ENCODE data around the gene SMIM45.

Gene SMIM45

DNA sequence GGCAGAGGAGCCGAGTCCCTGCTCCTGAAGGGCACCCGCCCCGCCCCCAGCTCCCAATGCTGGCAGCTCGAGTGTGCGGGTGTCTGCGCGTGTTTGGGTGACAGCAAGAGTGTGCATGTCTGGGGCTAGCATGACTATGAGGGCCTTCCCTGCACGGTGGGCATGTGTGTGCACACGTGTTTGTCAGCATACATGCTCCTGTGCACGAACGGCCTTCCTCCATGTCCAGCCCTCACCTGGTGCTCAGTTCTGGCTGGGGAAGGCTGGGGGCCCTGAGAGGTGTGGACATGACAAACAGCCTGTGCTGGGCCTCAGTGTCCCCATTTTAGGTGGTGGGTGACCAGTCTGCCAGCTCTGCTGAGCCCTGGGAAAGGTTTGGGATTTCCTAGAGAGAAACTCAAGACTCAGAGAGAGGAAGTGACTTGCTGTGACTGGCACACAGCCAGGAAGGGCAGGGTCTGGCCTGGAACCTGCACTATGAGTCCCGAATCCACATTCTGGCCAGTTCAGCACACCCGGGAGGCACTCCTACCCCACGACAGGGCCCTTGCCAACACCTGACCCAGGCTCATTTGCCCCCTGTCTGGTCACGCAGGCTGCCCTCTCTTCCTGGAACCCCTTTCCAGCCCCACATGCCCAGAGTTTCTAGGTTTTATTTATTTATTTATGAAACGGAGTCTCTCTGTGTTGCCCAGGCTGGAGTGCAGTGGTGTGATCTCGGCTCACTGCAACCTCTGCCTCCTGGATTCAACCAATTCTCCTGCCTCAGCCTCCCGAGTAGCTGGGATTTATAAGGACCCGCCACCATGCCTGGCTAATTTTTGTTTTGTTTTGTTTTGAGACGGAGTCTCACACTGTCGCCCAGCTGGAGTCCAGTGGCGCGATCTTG is 33.8 kb upstream of the SMIM45 start:
- Histone ChIP-seq H3F3A (ENCODE audit: insufficient read depth, low read length, poor library complexity, severe bottlenecking) (no peaks in the 10 kb centered on the region), H3K36me3 (ENCODE audit: insufficient read depth, low read length) (no peaks in the 10 kb centered on the region), H3K9me3 (ENCODE audit: low read length) (no peaks in the 10 kb centered on the region), H3K9me2 (ENCODE audit: insufficient read depth, low read length) (no peaks in the 10 kb centered on the region), H4K20me1 (ENCODE audit: insufficient read depth) (no peaks in the 10 kb centered on the region), H2AFZ (ENCODE audit: low read depth, low read length) (no peak overlapping the region), H3K4me3 (ENCODE audit: low read length) (no peak overlapping the region), H3K79me2 (replicated peaks; ENCODE audit: insufficient read depth, low read length) (no peaks in the 10 kb centered on the region), H3K9ac (ENCODE audit: low read length) (no peak overlapping the region), H3K4me2 (ENCODE audit: low read length) (no peak overlapping the region), H3K27ac (ENCODE audit: low read length) (no peak overlapping the region), H3K27me3 (ENCODE audit: insufficient read depth, low read depth, low read length) (peaks cover 71% of the 10 kb centered on the region)
- TF ChIP-seq MXI1 (conservative IDR thresholded peaks at IDR 0.05; ENCODE audit: poor library complexity, severe bottlenecking) (no peak), POLR2AphosphoS5 (IDR thresholded peaks at IDR 0.05) (no peak), EZH2 (IDR thresholded peaks at IDR 0.05; ENCODE audit: borderline replicate concordance, insufficient read depth, low read length, poor library complexity, severe bottlenecking) (no peak), EP300 (conservative IDR thresholded peaks at IDR 0.05; ENCODE audit: poor library complexity, severe bottlenecking) (no peak), SMC3 (conservative IDR thresholded peaks at IDR 0.05; ENCODE audit: poor library complexity) (no peak)
- TF ChIP-seq, protein P1, sequence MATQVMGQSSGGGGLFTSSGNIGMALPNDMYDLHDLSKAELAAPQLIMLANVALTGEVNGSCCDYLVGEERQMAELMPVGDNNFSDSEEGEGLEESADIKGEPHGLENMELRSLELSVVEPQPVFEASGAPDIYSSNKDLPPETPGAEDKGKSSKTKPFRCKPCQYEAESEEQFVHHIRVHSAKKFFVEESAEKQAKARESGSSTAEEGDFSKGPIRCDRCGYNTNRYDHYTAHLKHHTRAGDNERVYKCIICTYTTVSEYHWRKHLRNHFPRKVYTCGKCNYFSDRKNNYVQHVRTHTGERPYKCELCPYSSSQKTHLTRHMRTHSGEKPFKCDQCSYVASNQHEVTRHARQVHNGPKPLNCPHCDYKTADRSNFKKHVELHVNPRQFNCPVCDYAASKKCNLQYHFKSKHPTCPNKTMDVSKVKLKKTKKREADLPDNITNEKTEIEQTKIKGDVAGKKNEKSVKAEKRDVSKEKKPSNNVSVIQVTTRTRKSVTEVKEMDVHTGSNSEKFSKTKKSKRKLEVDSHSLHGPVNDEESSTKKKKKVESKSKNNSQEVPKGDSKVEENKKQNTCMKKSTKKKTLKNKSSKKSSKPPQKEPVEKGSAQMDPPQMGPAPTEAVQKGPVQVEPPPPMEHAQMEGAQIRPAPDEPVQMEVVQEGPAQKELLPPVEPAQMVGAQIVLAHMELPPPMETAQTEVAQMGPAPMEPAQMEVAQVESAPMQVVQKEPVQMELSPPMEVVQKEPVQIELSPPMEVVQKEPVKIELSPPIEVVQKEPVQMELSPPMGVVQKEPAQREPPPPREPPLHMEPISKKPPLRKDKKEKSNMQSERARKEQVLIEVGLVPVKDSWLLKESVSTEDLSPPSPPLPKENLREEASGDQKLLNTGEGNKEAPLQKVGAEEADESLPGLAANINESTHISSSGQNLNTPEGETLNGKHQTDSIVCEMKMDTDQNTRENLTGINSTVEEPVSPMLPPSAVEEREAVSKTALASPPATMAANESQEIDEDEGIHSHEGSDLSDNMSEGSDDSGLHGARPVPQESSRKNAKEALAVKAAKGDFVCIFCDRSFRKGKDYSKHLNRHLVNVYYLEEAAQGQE (IDR thresholded peaks at IDR 0.05; ENCODE audit: borderline replicate concordance) = no peak
- TF ChIP-seq, protein P2, sequence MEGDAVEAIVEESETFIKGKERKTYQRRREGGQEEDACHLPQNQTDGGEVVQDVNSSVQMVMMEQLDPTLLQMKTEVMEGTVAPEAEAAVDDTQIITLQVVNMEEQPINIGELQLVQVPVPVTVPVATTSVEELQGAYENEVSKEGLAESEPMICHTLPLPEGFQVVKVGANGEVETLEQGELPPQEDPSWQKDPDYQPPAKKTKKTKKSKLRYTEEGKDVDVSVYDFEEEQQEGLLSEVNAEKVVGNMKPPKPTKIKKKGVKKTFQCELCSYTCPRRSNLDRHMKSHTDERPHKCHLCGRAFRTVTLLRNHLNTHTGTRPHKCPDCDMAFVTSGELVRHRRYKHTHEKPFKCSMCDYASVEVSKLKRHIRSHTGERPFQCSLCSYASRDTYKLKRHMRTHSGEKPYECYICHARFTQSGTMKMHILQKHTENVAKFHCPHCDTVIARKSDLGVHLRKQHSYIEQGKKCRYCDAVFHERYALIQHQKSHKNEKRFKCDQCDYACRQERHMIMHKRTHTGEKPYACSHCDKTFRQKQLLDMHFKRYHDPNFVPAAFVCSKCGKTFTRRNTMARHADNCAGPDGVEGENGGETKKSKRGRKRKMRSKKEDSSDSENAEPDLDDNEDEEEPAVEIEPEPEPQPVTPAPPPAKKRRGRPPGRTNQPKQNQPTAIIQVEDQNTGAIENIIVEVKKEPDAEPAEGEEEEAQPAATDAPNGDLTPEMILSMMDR (IDR thresholded peaks at IDR 0.05; ENCODE audit: poor library complexity, severe bottlenecking) = no peak

DNA sequence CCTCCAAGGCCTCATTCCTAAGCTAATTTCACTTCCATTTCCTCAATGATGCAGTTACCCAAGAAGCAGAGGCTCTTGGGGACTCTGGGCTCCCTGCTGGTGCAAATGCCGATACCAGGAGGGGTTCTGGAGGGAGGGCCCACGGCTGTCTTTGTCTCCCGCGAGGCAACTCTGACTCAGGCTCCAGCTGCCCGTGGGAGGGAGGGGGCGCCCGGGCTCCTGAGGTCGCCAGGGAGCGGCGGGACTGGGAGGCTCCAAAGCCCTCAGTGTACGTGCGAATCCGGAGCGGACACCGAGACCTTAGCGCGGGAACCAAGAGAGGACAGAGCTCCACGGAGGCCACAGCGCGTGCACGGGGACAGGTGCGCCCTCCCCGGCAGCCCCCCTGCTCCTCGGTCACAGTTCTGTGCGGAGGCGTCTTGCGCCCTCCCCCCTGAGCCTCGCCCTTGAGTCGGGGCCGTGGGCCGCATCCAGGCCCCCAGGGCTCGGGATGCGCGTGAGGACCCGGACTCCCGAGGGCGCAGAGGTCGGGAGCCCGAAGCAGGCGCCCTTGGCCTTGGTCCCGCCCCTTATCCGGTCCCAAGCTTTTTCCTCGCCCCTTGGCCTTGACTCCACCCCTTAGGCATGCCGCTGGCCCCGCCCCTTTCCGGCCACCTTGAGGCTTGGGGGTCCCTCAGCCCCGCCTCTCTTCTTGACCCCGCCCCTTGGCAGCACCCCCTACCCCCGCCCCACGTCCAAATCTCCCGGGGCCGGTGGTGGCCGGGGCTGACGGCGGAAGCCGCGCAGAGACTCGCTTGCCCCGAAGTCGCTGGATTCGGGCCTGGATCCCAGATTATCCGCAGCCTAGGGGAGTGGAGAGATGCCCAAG is 32.4 kb upstream of the SMIM45 start:
- Histone ChIP-seq H3K4me3 (ENCODE audit: low read length) (peak overlapping the region; percentile 55), H3K79me2 (replicated peaks; ENCODE audit: insufficient read depth, low read length) (no peaks in the 10 kb centered on the region), H3K4me2 (ENCODE audit: low read length) (no peak overlapping the region), H3K9me3 (ENCODE audit: low read length) (no peaks in the 10 kb centered on the region), H3K36me3 (ENCODE audit: insufficient read depth, low read length) (no peaks in the 10 kb centered on the region), H3K9ac (ENCODE audit: low read length) (peak overlapping the region; percentile 29), H2AFZ (ENCODE audit: low read depth, low read length) (no peak overlapping the region), H3K27ac (ENCODE audit: low read length) (no peak overlapping the region), H3K27me3 (ENCODE audit: insufficient read depth, low read depth, low read length) (peaks cover 59% of the 10 kb centered on the region), H3F3A (ENCODE audit: insufficient read depth, low read length, poor library complexity, severe bottlenecking) (no peaks in the 10 kb centered on the region), H3K9me2 (ENCODE audit: insufficient read depth, low read length) (no peaks in the 10 kb centered on the region), H4K20me1 (ENCODE audit: insufficient read depth) (no peaks in the 10 kb centered on the region)
- TF ChIP-seq, protein P1 (IDR thresholded peaks at IDR 0.05; ENCODE audit: borderline replicate concordance) = no peak

Data from neural cell (in vitro differentiated cells).